GM21737 (cell line): ENCODE results near the gene EHMT1.

Experiments
- ATAC-seq: cut with Tn5 transposase; IDR thresholded peaks from one replicate; pipeline ENCODE4 v1.9.1; 2021; ENCODE audit warnings: mild to moderate bottlenecking, moderate library complexity; ENCODE audit not compliant: unreplicated experiment

The EHMT1 gene

DNA sequence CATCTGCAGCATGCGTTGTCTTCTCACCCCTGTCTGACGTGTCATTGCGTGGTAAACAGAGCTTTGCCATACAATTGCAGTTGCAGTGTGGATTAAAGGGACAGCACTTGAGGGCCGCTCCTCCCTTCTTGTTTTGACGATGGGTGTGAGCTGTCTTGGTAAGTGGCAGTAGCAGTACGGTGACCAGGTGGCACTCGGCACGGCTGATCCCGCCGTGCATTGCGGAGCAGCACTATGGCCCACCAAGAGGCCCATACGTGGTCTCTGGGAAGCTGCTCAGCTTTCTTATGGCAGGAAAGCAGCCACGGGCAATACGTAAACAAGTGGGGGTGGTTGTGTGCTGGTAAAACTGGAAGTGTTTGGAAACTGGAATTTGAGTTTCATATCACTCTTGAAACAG is 25.1 kb downstream of the EHMT1 start:
- ATAC-seq = no peak

DNA sequence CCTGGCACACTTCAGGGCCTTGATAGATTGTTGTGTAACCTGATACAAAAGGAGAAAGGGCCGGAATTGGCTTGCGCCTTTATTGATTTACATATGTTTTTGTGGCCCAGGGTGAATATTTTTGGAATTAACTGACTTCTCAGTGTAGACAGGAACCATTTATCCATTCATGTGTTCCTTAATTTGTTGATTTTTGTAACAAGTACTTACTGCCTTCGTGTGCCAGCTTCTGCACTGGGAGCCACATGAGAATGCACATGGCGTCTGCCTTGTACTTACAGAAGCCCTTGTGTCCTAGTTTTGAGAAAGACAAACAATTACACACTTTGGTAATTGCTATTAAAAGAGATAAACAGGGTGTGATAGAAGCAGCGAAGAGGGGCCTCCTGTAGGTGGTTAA is 26.4 kb downstream of the EHMT1 start:
- ATAC-seq = no peak

DNA sequence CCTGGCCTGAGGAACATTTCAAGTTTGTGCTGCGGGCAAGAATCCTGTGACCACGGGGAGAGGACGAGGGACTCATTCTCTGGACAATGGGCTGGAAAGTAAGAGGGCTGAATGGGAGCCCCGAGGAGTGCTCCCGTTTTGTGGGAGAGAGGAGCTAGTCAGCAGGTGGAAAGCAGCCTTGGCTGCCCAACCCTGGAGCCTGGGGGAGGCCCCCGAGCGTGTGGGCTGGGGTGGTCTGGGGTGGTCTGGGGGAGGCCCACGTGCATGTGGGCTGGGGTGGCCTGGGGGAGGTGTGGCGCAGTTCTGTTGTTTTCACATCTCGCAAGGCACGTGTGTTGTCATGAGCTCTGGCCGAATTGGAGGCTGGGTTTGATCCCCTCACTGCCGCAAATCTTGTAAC is 27.5 kb downstream of the EHMT1 start:
- ATAC-seq = no peak

DNA sequence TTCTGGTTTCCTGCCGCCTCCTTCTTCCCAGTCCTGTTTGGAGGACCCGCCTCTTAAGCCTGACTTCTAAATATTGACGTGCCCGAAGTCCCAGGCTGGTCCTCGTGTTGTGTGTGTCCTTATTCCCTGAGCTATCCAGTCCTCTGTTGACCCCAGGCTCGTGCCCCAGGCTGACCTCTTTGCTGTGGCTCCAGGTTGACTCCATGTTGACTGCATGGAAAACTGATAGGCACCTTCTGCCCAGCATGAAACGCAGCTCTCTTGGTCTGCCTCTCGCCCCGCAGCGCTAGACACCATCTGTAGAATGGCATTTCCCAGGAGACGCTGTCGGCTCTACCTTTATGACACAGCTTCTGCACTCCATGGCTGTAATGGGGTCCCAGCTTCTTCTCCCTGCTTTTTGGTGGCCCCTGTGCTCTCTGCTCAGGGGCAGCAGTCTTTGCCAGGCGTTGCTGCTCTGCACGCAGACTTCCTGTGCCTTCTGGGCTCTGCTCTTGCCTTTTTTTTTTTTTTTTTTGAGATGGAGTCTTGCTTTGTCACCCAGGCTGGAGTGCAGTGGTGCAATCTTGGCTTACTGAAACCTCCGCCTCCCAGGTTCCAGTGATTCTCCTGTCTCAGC is 28.4 kb downstream of the EHMT1 start:
- no peak for ATAC-seq

DNA sequence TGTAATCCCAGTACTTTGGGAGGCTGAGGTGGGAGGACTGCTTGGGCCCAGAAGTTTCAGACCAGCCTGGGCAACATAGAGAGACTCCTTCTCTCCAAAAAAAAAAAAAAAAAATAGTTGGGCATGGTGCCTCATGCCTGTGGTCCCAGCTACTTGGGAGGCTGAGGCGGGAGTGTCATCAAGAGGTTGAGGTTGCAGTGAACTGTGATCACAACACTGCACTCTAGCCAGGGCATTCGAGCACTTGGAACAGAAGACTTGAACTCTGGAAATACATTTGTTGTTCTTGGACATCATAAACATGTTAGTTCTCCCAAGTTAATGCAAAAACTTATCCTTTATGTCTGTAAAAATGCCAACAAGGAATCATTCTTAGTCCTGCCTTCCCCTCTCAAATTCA is 29.6 kb downstream of the EHMT1 start:
- ATAC-seq = no peak

DNA sequence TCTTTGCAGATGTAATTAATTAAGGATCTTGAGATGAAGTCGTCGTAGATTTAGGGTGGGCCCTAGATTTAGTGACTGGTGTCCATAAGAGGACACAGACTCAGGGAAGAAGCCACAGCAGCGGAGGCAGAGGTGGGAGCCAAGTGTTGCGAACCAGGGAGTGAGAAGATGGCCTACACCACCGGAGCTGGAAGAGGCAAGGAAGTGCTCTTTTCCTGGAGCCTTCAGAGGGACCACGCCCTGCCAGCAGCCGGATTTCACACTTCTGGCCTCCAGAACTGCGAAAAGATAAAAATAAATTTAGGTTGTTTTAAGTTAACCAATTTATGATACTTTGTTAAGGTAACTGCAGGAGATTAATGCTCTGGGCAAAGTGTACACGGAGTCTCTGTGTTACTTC is 30.7 kb downstream of the EHMT1 start:
- ATAC-seq = no peak

DNA sequence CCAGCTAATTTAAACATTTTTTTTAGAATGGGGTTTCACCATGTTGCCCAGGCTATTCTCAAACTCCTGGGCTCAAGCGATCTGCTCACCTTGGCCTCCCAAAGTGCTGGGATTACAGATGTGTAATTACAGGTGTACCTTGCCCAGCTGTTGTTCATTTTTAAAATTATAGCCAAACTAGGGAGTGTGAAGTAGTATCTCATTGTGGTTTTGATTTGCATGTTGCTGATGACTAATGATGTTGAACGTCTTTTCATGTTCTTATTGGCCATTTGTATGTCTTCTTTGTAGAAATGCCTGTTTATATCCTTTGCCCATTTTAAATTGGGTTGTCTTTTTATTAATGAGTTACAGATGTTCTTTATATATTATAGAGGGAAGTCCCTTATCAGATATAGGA is 31.5 kb downstream of the EHMT1 start:
- no peak for ATAC-seq

DNA sequence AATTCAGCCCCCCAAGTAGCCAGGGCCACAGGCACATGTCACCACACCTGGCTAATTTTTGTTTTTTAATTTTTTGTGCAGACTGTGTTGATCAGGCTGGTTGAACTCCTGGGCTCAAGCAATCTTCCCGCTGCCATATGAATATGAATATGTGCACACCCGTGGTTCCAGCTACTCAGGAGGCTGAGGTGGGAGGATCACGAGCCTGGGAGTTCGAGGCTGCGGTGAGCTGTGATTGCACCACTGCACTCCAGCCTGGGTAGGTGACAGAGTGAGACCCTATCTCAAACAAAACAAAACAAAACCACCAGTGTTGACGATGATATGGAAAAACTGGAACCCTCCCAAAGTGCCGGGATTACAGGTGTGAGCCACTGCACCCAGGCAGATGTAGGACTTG is 32.0 kb downstream of the EHMT1 start:
- no peak for ATAC-seq

DNA sequence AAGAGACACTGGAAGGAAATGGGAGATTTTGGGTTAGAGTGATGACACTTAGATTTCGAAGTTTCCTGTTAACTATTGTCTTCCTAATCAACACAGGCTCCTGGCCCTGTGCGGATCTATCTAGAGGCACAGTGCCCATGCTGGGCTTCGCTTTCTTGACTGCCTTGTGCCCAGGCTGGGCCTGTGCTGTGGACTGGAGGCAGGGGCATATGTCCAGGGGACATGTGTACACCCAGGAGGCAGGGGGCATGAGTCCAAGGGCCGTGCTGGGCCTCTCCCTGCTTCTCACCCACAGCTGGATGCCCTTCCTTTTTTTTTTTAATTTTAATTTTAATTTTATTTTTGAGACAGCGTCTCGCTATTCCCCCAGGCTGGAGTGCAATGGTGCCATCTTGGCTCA is 37.6 kb downstream of the EHMT1 start:
- no peak for ATAC-seq

DNA sequence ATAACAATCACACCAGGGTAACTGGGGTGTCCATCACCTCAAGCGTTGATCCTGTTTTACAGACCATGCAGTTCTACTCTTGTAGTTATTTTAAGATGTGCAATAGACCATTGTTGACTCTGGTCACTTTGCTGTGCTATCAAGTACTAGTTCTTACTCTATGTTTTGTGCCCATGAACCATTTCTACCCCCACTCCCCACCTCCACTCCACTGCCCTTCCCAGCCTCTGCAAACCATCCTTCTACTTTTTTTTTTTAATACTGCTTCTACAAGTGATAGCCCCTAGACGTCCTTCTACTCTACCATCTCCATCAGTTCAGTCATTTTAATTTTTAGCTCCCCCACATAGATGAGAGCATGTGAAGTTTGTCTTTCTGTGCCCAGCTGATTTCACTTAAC is 38.8 kb downstream of the EHMT1 start:
- no peak for ATAC-seq

DNA sequence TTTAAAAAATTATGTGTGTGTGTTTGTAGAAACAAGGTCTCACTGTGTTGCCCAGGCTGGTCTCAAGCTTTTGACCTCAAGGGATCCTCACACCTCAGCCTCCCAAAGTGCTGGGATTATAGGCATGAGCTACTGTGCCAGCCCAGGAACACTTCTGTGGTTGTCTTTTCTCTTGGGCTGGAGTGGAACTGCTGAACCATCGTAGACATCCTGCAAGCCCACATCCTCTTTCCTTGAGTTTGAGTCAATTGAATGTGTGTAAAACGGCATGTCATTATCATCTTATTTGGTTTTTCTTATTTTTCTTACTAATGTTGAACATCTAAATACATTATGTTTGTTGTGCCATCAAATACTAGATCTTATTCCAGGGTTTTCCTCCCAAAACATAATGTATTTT is 40.0 kb downstream of the EHMT1 start:
- ATAC-seq = no peak

DNA sequence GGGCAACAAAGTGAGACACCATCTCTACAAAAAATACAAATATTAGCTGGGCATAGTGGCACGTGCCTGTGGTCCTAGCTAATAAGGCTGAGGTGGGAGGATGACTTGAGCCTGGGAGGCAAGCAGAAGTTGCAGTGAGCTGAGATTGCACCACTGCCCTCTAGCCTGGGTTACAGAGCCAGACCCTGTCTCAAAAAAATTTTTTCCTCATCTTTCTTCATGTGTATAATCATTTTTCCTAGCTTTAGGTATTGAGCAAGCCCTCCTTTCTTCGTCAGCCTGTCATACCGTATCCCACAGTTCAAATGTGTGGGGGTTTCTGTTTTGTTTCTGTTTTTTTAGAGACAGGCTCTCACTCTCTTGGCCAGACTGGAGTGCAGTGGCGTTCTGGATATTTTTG is 41.3 kb downstream of the EHMT1 start:
- ATAC-seq = no peak

DNA sequence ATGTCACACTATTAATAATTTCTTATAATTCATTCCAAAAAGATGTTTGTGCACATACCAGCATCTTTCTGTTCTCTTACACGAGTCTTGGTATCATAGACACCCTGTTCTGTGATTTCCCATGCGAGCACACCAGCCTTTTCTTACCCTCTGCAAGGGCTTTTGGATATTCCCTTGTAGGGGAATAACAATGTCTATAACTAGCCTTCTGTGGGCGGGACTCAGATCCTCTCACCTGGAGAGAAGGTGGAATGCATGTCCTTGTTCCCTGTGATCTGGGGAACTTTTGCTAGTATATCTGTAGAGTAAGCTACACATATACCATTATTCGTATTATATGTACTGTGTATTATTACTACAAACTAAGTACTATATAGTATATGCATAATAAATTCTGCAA is 44.8 kb downstream of the EHMT1 start:
- ATAC-seq = no peak

DNA sequence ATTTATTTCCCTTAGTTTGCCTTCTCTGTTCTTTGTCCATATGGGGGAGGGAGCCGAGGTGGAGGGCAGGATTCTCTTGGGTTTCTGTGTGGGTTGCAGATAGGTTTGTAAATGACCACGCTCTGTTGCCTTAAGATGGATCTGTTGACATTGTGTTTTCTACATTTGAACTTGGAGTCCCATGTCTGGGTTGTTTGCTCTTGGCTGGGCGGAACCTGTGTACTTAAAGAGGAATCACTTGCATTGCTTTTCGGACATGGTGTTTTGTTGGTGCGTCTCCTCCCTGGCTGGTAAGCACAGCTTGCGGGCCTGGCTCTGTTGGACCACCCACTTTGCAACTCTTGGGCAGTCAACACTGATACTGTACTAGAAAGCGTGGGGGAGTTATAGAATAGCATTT is 45.9 kb downstream of the EHMT1 start:
- no peak for ATAC-seq

DNA sequence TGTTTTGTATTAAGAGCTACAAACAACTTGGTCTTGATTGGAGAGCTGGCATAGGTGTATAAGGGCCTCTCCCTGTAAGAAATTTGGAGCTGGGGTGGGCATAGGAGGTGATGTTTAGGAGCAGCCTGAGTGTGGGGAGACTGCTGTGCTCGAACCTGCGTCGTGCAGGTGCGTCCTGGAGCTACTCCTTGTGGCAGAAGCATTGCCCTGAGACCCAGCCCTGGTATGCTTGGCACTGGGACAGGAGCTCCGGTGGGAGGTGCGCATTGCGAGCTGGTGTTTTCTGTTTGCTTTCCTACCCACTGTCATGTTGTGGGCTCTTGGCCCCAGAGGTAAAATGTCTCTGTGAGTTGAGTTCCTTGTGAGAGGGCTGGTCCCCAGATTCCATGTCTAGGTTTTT is 46.4 kb downstream of the EHMT1 start:
- no peak for ATAC-seq

DNA sequence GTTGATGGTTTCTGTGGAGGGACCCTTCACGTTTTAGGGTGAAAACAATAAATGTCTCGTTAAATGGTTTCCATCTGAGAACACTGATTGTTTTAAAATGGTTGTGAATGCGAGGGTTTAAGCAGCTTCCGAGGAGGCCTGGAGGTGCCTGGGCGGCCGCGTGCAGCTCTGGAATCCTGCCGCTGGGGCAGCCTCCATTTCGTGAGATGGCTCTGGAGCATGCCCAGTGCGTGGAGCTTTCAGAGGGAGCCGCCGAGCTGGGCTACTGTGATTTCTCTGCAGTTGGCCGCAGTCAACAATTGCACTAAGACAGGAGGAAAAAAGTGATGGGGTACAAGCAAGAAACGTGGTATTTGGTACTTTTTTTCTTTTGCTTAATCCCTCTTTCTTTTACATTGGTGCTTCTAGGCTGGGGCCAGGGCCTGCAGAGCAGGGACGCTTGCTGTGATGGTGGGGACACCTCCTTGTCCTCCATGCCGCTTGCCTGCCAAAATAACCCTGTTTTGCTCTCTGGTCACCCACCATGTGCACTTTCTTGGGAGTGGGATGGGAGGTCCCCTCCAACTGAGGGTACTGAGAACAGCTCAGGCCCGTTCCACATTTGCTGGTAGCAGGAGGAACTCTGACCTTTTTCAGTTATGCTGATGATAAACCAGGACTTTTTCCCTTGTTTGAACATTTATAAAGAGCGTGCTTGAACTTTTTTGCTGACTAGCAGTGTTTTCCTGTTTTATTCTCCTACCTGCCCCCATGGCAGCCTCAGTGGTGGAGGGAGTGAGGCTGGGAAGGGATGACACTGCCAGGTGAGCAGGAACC is 47.1 kb downstream of the EHMT1 start:
- no peak for ATAC-seq

DNA sequence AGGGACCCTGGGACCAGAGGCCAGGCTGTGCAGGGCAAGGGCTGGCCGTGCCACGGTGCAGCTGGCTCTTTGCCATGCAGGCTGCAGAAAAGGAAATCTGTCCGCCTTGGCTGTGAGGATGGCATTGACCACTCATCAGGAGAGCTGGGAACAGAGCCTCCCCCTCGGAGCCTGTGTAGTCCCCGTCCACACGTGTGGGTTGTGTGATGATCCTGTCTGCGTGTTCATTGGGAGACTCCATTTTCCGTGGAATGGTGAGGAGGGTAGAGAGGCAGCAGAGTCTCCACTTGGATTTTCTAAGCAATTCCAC is 47.7 kb downstream of the EHMT1 start:
- no peak for ATAC-seq

DNA sequence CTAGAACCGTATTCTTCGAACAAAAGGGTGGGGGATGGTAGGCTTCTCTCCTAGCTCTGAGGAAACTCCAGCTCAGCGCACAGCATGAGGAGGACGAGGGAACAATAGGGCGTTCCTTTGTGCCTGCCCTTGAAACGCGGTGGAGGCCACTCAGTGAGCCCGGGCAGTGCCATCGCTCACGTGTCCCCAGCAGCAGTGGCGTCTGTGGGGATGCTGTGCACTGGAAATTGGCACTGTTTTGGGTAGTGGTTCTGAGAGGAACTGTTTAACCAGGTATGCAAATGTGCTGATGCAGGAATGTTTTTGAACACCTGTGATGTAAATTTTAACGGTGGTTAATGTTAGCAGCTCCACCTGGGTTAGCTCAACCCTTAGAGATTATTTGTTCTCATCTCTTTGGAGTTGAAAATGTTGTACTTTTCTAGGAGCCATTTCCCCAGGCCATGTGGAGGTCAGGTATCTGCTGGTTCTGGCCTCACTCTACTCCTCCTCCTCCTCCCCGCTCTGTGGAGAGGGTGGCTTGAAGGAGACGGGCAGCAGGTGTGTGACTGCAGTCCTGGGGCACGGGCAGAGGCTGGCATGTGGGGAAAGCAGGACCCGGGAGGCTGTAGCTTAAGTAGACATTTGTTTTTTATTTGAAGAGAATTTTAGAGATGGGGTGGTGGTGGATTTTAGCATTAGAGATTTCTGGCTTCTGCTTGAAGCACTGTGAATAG is 48.3 kb downstream of the EHMT1 start:
- ATAC-seq = no peak

DNA sequence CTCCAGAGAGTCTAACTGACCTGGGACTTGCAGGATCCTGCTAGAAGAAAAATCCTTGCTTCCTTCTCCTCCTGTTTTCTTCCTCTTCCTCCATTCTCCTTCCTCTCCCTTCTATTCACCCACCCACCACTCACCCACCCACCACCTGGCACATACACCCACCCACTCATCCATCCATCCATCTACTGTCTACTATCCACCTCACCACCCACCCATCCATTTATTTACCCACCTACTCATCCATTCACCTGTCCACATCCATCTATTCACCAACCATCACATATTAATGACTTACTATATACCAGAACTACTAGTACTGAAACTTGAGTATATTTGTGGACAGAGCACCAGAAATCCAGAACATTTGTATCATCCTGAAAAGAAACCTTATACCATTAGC is 49.4 kb downstream of the EHMT1 start:
- ATAC-seq = no peak

DNA sequence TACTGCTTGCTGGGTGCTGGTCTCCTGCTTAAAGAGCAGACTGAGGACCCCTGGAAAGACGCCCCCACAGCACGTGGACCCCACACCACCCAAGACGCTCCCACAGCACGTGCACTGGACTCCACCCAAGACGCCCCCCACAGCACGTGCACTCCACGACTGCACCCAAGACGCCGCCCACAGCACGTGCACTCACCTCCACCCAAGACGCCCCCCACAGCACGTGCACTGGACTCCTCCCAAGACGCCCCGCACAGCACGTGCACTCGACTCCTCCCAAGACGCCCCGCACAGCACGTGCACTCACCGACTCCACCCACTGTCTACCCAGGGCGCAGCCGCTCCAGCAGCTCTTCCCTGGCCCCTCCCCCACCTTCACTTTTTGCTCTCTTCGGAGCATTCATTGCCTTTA is 50.5 kb downstream of the EHMT1 start:
- no peak for ATAC-seq

DNA sequence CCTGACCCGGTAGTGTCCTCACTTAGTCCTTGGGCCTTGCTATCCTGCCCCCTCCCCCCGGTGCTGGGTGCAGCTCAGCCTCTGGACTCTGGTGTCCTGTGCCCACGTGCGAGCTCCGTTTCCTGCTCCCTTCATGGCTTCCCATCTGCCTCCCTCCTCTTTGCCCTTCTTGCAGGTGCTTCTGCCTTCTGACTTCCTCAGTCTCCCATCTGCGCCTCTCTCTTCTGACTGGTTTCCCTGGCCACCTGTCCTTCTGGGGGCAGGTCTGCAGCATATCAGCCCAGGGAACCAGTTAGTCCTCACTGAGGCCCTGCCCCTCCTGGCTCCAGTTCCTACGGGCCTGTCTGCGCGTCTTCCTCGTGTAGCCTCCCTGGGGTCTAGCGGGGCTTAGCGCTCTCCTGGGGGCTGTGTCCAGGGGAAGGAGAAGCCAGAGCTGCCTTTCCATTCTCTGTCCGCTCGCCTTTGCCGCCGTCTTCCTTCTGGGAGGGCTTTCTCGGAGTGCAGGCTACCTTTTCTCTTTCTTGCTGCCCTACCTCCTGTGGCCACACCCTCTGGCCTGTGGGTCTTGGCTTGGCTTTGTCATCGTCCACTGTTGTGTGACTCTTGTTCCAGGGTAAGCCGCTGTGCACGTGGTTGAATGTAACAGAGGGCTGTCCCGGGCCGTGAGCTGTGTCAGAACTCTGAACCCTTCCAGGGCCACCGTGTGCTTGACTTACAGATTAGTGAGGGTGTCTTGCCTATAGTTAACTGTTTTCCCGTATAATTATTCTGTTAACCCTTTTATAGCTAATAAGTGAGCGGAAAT is 51.8 kb downstream of the EHMT1 start:
- ATAC-seq = no peak

DNA sequence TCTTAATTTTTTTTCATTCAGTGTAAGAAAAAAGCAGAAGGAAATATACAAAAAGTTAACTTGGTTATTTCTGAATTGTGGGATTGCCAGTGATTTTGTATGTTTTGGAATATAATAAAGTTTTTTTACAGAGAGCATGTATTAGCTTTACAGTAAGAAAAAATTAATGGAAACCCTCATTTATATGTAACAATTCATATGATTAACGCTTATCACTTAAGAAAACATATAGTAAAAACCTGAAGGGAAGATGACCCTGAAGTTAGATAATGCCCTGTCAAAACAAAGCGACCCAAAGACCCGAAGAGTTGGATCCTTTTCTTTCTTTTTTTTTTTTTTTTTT is 52.4 kb downstream of the EHMT1 start:
- no peak for ATAC-seq
